ENCODE data around the gene PRMT9.

DNA sequence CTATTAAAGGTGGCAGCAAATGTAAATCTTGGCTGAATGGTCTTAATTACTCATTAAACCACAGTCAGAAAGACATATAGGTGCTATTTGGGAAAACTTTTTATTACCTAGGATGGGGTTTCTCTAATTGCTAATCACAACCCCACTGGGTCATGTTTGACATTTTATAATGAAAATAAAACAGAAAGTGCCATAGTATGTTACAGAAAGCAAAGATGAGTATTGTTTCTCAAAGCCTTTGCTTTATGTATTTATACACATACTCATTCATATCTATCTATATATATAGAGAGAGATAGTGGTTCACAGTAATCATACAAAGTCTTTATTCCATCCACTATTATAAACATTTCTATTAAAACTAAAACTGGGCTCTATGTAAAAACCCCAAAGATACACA is 48.6 kb downstream of the PRMT9 start:
- TF ChIP-seq, protein P1, sequence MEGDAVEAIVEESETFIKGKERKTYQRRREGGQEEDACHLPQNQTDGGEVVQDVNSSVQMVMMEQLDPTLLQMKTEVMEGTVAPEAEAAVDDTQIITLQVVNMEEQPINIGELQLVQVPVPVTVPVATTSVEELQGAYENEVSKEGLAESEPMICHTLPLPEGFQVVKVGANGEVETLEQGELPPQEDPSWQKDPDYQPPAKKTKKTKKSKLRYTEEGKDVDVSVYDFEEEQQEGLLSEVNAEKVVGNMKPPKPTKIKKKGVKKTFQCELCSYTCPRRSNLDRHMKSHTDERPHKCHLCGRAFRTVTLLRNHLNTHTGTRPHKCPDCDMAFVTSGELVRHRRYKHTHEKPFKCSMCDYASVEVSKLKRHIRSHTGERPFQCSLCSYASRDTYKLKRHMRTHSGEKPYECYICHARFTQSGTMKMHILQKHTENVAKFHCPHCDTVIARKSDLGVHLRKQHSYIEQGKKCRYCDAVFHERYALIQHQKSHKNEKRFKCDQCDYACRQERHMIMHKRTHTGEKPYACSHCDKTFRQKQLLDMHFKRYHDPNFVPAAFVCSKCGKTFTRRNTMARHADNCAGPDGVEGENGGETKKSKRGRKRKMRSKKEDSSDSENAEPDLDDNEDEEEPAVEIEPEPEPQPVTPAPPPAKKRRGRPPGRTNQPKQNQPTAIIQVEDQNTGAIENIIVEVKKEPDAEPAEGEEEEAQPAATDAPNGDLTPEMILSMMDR (conservative IDR thresholded peaks at IDR 0.05 in 1 of 2, IDR thresholded peaks at IDR 0.05 in 1 of 2; ENCODE audit: low read depth in 1 of 2, low read length in 2 of 2), result no peak
- TF ChIP-seq EZH2 (IDR thresholded peaks at IDR 0.05; ENCODE audit: low read length, missing control alignments), result no peak
